Loucy (cell line): Measurements from ENCODE around the gene BMAL2.

Source experiments
- CTCF ChIP-seq: fragments of 200-600 bp; sonication (generic); conservative IDR thresholded peaks from 2 replicates; pipeline ENCODE4 v1.5.1; 2014; ENCODE audit warnings: mild to moderate bottlenecking, antibody characterized with exemption, low read length
- EZH2phosphoT487 ChIP-seq: fragments of 200-600 bp; IDR thresholded peaks from 2 replicates; pipeline ENCODE4 v1.6.1; 2018; ENCODE audit warnings: antibody characterized with exemption, mild to moderate bottlenecking, moderate library complexity, borderline replicate concordance

GRCh38 chr12:27299102-27299501 is 33.5 kb upstream of the BMAL2 start:
- TF ChIP-seq CTCF (no peak), EZH2phosphoT487 (no peak)
